Activated CD4-positive, alpha-beta memory T cell treated with anti-CD3 and anti-CD28 coated beads, Interleukin-2, amount 10 ng/mL, durations not matched to agents 7 days and 5 days (primary cell): ENCODE data around the gene KIAA1958. TPM values are rescaled to one million over a fixed set of nuclear protein-coding genes. Genes with fewer than 3 reads are reported as not detected.
"Not testable (repeated sequence)": the region's sequence is repeated elsewhere in the genome, so short reads cannot be mapped to it uniquely, and the experiment has no call there.

ENCODE experiments used
- CTCF ChIA-PET: fragments of 350-600 bp; sonication (Branson Sonifier 250); formaldehyde crosslinking; loops from one replicate; lab custom pipeline; 2021; ENCODE audit warnings: antibody characterized with exemption, inconsistent platforms; lab: Charles Lee
- POLR2A ChIA-PET: fragments of 350-600 bp; sonication (Branson Sonifier 250); formaldehyde crosslinking; loops from one replicate; lab custom pipeline; 2021; ENCODE audit warnings: antibody characterized with exemption; lab: Charles Lee
- DNase-seq: peaks from one replicate; pipeline ENCODE4 v3.0.0-alpha.2; 2020
- H3K27ac Mint-ChIP-seq: one replicate; pipeline ENCODE4 v1.8.0; 2021; ENCODE audit warnings: mild to moderate bottlenecking, mixed read lengths
- H3K27me3 Mint-ChIP-seq: one replicate; pipeline ENCODE4 v1.8.0; 2021; ENCODE audit warnings: mixed read lengths
- H3K36me3 Mint-ChIP-seq: one replicate; pipeline ENCODE4 v1.8.0; 2021; ENCODE audit warnings: low read depth, mixed read lengths
- H3K4me1 Mint-ChIP-seq: one replicate; pipeline ENCODE4 v1.8.0; 2021; ENCODE audit warnings: mixed read lengths
- H3K4me3 Mint-ChIP-seq: one replicate; pipeline ENCODE4 v1.8.0; 2021; ENCODE audit warnings: mild to moderate bottlenecking, mixed read lengths
- H3K9me3 Mint-ChIP-seq: one replicate; pipeline ENCODE4 v1.8.0; 2021; ENCODE audit warnings: mixed read lengths
- total RNA-seq, 2 experiments: library from RNA; stranded (reverse); gene quantifications; one replicate each; pipeline ENCODE4 v1.2.3, GENCODE V29; 2021

KIAA1958 gene
- total RNA-seq, 2 experiments from 2014 or later, result 6.9 to 7.4 TPM

GRCh38 chr9:112512377-112512776 lies 25.8 kb downstream of the KIAA1958 start:
- H3K27me3 Mint-ChIP-seq, H3K4me3 Mint-ChIP-seq, H3K4me1 Mint-ChIP-seq, DNase-seq, CTCF ChIA-PET, H3K27ac Mint-ChIP-seq, H3K9me3 Mint-ChIP-seq, POLR2A ChIA-PET, H3K36me3 Mint-ChIP-seq: not testable (repeated sequence)

- Mint-ChIP-seq H3K27me3 (no peaks in the 10 kb centered on the region), H3K4me3 (no peak overlapping the region), H3K36me3 (no peaks in the 10 kb centered on the region), H3K9me3 (no peaks in the 10 kb centered on the region), H3K4me1 (no peaks in the 10 kb centered on the region), H3K27ac (no peak overlapping the region)
- POLR2A ChIA-PET, result no interaction called here
- DNase-seq, result no peak
- CTCF ChIA-PET, result interaction anchor here (1.0 kb wide), 1 partner anchor 419 kb away, joined by 3 read pairs; no protein-coding TSS in a partner anchor
Measured at GRCh38 chr9:112516769-112517168, 30.1 kb downstream of the KIAA1958 start.

GRCh38 chr9:112520069-112520468 lies 33.4 kb downstream of the KIAA1958 start:
- CTCF ChIA-PET, result no interaction called here

GRCh38 chr9:112520656-112521055 lies 34.0 kb downstream of the KIAA1958 start:
- CTCF ChIA-PET, result no interaction called here
- POLR2A ChIA-PET, result no interaction called here
- Mint-ChIP-seq H3K27me3 (no peaks in the 10 kb centered on the region), H3K9me3 (no peaks in the 10 kb centered on the region), H3K27ac (no peak overlapping the region), H3K4me1 (no peaks in the 10 kb centered on the region), H3K4me3 (no peak overlapping the region), H3K36me3 (no peaks in the 10 kb centered on the region)
- DNase-seq, result no peak

More at GRCh38 chr9:112520069-112520468, 33.4 kb downstream of the KIAA1958 start:
- H3K36me3 Mint-ChIP-seq, result no peaks in the 10 kb centered on the region
- no peaks in the 10 kb centered on the region for H3K9me3 Mint-ChIP-seq
- no peaks in the 10 kb centered on the region for H3K4me1 Mint-ChIP-seq
- DNase-seq, result no peak
- H3K27me3 Mint-ChIP-seq, result no peaks in the 10 kb centered on the region
- no peak overlapping the region for H3K27ac Mint-ChIP-seq
- POLR2A ChIA-PET, result no interaction called here
- H3K4me3 Mint-ChIP-seq, result no peak overlapping the region

- POLR2A ChIA-PET, result interaction anchor here (0.5 kb wide), 1 partner anchor 107 kb away, joined by 3 read pairs; no protein-coding TSS in a partner anchor
- Mint-ChIP-seq H3K9me3 (no peaks in the 10 kb centered on the region), H3K4me3 (no peak overlapping the region), H3K27me3 (no peaks in the 10 kb centered on the region), H3K27ac (no peak overlapping the region), H3K4me1 (no peaks in the 10 kb centered on the region), H3K36me3 (no peaks in the 10 kb centered on the region)
- no peak for DNase-seq
- CTCF ChIA-PET, result no interaction called here
Measured at GRCh38 chr9:112526973-112527372, 40.3 kb downstream of the KIAA1958 start.

GRCh38 chr9:112527959-112528358 lies 41.3 kb downstream of the KIAA1958 start:
- DNase-seq, result no peak
- Mint-ChIP-seq H3K27ac (no peak overlapping the region), H3K4me3 (no peak overlapping the region), H3K4me1 (no peaks in the 10 kb centered on the region), H3K9me3 (no peaks in the 10 kb centered on the region), H3K27me3 (no peaks in the 10 kb centered on the region), H3K36me3 (no peaks in the 10 kb centered on the region)
- ChIA-PET POLR2A (no interaction called here), CTCF (no interaction called here)

GRCh38 chr9:112529316-112529715 lies 42.7 kb downstream of the KIAA1958 start:
- ChIA-PET POLR2A (no interaction called here), CTCF (no interaction called here)
- Mint-ChIP-seq H3K4me3 (no peak overlapping the region), H3K27me3 (no peaks in the 10 kb centered on the region), H3K27ac (no peak overlapping the region), H3K36me3 (no peaks in the 10 kb centered on the region), H3K9me3 (peaks cover 2% of the 10 kb centered on the region), H3K4me1 (no peaks in the 10 kb centered on the region)
- no peak for DNase-seq

GRCh38 chr9:112530751-112531205 lies 44.2 kb downstream of the KIAA1958 start:
- Mint-ChIP-seq H3K27me3 (no peaks in the 10 kb centered on the region), H3K9me3 (peaks cover 2% of the 10 kb centered on the region), H3K36me3 (no peaks in the 10 kb centered on the region), H3K4me3 (no peak overlapping the region), H3K4me1 (no peaks in the 10 kb centered on the region), H3K27ac (no peak overlapping the region)
- ChIA-PET CTCF (no interaction called here), POLR2A (no interaction called here)
- no peak for DNase-seq

- Mint-ChIP-seq H3K9me3 (peaks cover 2% of the 10 kb centered on the region), H3K36me3 (no peaks in the 10 kb centered on the region), H3K27ac (no peak overlapping the region), H3K4me1 (no peaks in the 10 kb centered on the region), H3K4me3 (no peak overlapping the region), H3K27me3 (no peaks in the 10 kb centered on the region)
- ChIA-PET POLR2A (no interaction called here), CTCF (no interaction called here)
- no peak for DNase-seq
Measured at GRCh38 chr9:112531666-112532282, 45.1 kb downstream of the KIAA1958 start.

- H3K36me3 Mint-ChIP-seq, result peaks cover under 1% of the 10 kb centered on the region
- no peak for DNase-seq
- no peaks in the 10 kb centered on the region for H3K4me1 Mint-ChIP-seq
- no peak overlapping the region for H3K4me3 Mint-ChIP-seq
- peaks cover 2% of the 10 kb centered on the region for H3K9me3 Mint-ChIP-seq
- H3K27me3 Mint-ChIP-seq, result no peaks in the 10 kb centered on the region
- H3K27ac Mint-ChIP-seq, result no peak overlapping the region
- ChIA-PET POLR2A (no interaction called here), CTCF (no interaction called here)
Measured at GRCh38 chr9:112532427-112532826, 45.8 kb downstream of the KIAA1958 start.

GRCh38 chr9:112533660-112534059 lies 47.0 kb downstream of the KIAA1958 start:
- DNase-seq, result no peak
- Mint-ChIP-seq H3K27me3 (no peaks in the 10 kb centered on the region), H3K9me3 (peaks cover 2% of the 10 kb centered on the region), H3K27ac (no peak overlapping the region), H3K4me1 (no peaks in the 10 kb centered on the region), H3K4me3 (no peak overlapping the region), H3K36me3 (peaks cover 3% of the 10 kb centered on the region)
- ChIA-PET CTCF (no interaction called here), POLR2A (no interaction called here)

GRCh38 chr9:112535301-112535700 lies 48.7 kb downstream of the KIAA1958 start:
- no peak overlapping the region for H3K27ac Mint-ChIP-seq
- H3K27me3 Mint-ChIP-seq, result no peaks in the 10 kb centered on the region
- CTCF ChIA-PET, result no interaction called here
- DNase-seq, result no peak
- H3K9me3 Mint-ChIP-seq, result peaks cover 2% of the 10 kb centered on the region
- H3K4me1 Mint-ChIP-seq, result no peaks in the 10 kb centered on the region
- no peak overlapping the region for H3K4me3 Mint-ChIP-seq
- POLR2A ChIA-PET, result no interaction called here
- H3K36me3 Mint-ChIP-seq, result peaks cover 3% of the 10 kb centered on the region

GRCh38 chr9:112535811-112536210 lies 49.2 kb downstream of the KIAA1958 start:
- no peak for DNase-seq
- no peaks in the 10 kb centered on the region for H3K27me3 Mint-ChIP-seq
- H3K4me3 Mint-ChIP-seq, result no peak overlapping the region
- H3K4me1 Mint-ChIP-seq, result no peaks in the 10 kb centered on the region
- H3K27ac Mint-ChIP-seq, result no peak overlapping the region
- ChIA-PET POLR2A (no interaction called here), CTCF (no interaction called here)
- peaks cover 3% of the 10 kb centered on the region for H3K36me3 Mint-ChIP-seq
- peaks cover 2% of the 10 kb centered on the region for H3K9me3 Mint-ChIP-seq

- no peak for DNase-seq
- no peak overlapping the region for H3K4me3 Mint-ChIP-seq
- H3K36me3 Mint-ChIP-seq, result peaks cover 3% of the 10 kb centered on the region
- H3K4me1 Mint-ChIP-seq, result no peaks in the 10 kb centered on the region
- ChIA-PET POLR2A (no interaction called here), CTCF (no interaction called here)
- H3K27ac Mint-ChIP-seq, result no peak overlapping the region
- H3K27me3 Mint-ChIP-seq, result no peaks in the 10 kb centered on the region
- H3K9me3 Mint-ChIP-seq, result peaks cover 2% of the 10 kb centered on the region
Measured at GRCh38 chr9:112537561-112537960, 50.9 kb downstream of the KIAA1958 start.
